NT2/D1 (cell line): Measurements from ENCODE around the gene RNLS.

Experiments used
- DNase-seq: peaks from one replicate; pipeline ENCODE4 v3.0.0-alpha.2; 2011; ENCODE audit warnings: low read depth, low spot score
- H3K27me3 ChIP-seq: 2 replicates; pipeline ENCODE4 v1.6.0; 2011; ENCODE audit warnings: mild to moderate bottlenecking; ENCODE audit not compliant: insufficient read length, insufficient read depth
- H3K36me3 ChIP-seq: 2 replicates; pipeline ENCODE4 v1.6.1; 2011; ENCODE audit warnings: mild to moderate bottlenecking, low read length, mixed read lengths; ENCODE audit not compliant: insufficient read depth, insufficient read length
- H3K4me1 ChIP-seq: 2 replicates; pipeline ENCODE4 v1.5.1; 2011; ENCODE audit not compliant: insufficient read depth, insufficient read length
- H3K4me3 ChIP-seq: 2 replicates; pipeline ENCODE4 v1.5.1; 2011; ENCODE audit warnings: low read depth; ENCODE audit not compliant: insufficient read length
- H3K9ac ChIP-seq: 2 replicates; pipeline ENCODE4 v1.6.0; 2011; ENCODE audit warnings: low read depth; ENCODE audit not compliant: insufficient read length
- H3K9me3 ChIP-seq: 2 replicates; pipeline ENCODE4 v1.5.1; 2011; ENCODE audit warnings: mild to moderate bottlenecking, low read length; ENCODE audit not compliant: insufficient read depth
- SUZ12 ChIP-seq: IDR thresholded peaks from 2 replicates; pipeline ENCODE4 v1.6.1; 2011; ENCODE audit not compliant: insufficient read length, insufficient read depth; ENCODE audit errors: extremely low read depth
- YY1 ChIP-seq: IDR thresholded peaks from 2 replicates; pipeline ENCODE4 v1.6.1; 2011; ENCODE audit not compliant: insufficient read length, insufficient read depth
- ZNF274 ChIP-seq: IDR thresholded peaks from 2 replicates; pipeline ENCODE4 v1.6.1; 2011; ENCODE audit warnings: mild to moderate bottlenecking, low read depth, low read length

Gene RNLS

DNA sequence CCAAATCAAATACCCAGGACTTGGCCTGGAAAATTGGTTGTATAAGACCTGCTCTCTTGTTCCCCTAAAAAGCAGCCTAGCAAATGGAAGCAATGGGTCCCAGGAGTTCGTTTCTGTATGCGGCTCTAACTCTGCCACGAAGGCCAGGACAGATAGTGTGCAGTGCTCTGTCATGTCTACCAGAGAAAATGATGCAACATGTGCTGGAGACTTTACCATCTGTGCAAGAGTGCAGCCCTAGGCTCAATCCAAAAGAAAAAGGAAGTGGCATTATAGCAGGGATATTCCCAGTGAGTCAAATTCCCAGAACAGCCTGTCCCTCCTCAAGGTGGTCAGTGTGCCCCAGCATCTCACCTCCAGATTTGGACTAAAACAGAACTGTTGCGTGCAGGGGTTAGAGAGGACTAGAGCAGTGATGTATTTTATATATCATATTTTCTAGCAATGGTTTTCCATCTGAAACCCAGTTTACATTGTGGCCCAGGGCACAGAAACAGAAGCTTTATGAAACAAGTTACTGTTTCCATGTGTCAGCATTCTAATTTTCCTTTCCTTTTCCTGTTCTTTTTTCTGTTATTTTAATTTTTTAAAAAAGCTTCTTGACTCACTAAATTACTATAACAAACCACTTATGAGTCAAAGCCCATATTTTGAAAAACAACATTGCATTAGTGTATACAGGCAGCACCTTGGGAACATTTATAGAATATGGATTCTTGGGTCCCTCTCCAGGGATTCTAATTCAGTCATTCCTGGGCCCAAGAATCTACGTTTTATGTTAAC, 311.2 kb downstream of the RNLS start:
- no peak overlapping the region for H3K9ac ChIP-seq
- no peak overlapping the region for H3K4me3 ChIP-seq
- no peaks in the 10 kb centered on the region for H3K4me1 ChIP-seq

DNA sequence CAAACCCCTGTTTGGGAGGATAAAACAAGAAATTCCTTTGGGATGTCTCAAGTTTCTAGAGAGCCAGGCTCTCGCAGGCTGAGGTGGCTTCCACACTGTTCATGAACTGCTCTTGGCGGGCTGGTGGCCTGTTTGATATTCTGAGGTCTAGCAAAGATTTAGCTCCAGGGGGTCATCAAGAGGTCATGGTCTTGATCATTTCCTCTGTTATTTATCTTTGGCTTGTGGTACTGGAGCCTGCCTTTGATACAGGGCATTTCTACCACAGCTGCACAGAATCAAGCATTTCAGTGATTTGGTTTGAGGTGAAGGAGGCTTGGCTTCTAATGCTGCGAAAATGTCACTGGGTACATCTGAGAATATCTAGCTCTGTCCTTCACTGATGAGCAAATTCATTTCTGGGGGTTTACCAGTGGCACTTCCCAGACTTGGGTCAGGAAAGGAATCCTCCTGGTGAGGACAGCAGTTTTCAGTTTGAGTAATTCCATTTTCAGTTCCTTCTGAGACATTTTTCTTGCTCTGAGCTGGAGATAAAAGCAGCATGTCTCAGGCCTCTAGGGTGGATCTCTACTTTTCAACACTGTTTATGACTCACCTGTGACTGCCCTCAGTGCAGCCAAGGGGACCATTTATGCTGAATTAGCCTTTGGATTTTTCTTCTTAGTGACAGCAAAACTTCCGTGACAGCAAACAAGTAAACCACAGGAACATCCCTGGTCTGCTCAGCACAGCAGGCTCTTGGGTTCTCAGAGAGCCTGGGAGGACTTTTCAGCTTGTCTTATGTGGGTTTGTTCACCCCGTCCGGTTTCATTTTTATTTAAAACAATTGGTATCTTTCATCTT, 312.0 kb downstream of the RNLS start:
- Histone ChIP-seq H3K4me3 (no peak overlapping the region), H3K9ac (no peak overlapping the region), H3K36me3 (no peaks in the 10 kb centered on the region), H3K27me3 (no peaks in the 10 kb centered on the region), H3K9me3 (no peaks in the 10 kb centered on the region), H3K4me1 (no peaks in the 10 kb centered on the region)
- TF ChIP-seq ZNF274, result no peak
- no peak for TF ChIP-seq SUZ12
- TF ChIP-seq YY1, result no peak
- DNase-seq, result no peak

More for the DNA sequence above, 311.2 kb downstream of the RNLS start:
- no peaks in the 10 kb centered on the region for H3K27me3 ChIP-seq
- H3K9me3 ChIP-seq, result no peaks in the 10 kb centered on the region
- no peak for DNase-seq
- TF ChIP-seq YY1, result no peak
- no peak for TF ChIP-seq SUZ12
- TF ChIP-seq ZNF274, result no peak
- H3K36me3 ChIP-seq, result no peaks in the 10 kb centered on the region

DNA sequence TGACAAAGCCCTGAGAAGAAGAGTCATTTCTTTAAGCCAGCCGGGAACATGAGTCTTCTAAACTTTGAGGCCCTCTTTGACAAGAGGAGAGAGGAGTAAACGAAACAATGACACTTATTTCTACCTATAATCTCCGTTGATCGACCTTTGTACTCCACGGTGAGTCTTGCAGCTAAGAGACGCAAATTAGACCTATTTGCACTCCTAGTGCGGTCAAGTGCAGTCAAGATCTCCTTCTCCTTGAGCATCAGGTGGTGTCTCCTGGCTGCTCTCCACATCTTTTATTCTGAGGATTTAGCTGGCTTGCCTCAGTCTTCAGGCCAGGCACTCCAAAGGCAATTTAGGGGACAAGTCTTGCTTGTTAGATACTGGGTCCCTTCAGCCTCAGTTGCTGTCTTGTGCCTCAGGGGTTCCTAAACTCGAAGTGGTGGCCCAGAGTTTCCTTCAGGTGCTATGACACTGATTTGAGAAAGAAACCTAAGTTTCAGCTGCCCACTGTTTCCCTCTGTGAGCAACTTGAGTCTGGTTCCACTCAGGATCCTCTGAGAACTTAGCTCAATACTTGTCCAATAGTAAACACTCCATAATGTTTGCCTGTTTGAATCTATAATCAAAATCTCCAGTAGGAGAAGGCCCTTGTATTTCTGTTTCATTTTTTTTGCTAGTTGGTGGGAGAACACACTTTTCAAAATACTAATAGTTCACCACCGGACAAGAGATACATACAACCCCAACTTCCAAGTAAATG, 312.9 kb downstream of the RNLS start:
- Histone ChIP-seq H3K4me3 (no peak overlapping the region), H3K9ac (no peak overlapping the region), H3K27me3 (no peaks in the 10 kb centered on the region), H3K9me3 (no peaks in the 10 kb centered on the region), H3K4me1 (no peaks in the 10 kb centered on the region), H3K36me3 (no peaks in the 10 kb centered on the region)
- DNase-seq, result no peak
- TF ChIP-seq ZNF274, result no peak
- no peak for TF ChIP-seq YY1
- TF ChIP-seq SUZ12, result no peak

DNA sequence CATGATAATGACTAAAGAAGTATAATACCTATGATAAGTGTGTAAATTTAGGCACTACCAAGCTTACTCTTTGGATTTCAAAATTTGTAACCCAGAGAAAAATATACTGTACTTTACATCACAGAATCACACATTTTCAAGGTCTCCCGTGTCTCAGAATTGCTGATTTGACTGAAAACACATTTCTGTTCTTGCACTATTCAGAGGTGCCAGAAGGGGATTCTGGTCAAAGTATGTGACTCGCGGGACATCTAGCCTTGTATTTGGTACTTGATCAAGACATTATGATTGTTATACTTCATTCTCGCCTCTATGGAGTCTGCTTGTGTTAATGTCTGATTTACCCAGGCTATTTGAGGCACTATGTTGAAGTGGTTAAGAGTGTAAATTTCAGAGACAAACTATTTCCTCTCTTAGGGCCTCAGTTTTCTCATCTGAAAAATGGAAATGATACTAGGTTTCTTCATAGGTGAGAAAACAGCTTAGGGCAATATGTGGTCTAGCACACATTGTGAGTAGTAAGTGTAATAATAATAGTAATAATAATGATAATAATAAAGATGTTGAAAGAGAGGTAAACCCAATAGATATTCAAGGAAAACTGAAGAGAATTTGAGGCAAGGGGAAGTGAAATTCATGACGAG, 320.4 kb downstream of the RNLS start:
- no peaks in the 10 kb centered on the region for H3K27me3 ChIP-seq
- no peak overlapping the region for H3K9ac ChIP-seq
- H3K4me3 ChIP-seq, result no peak overlapping the region
- no peaks in the 10 kb centered on the region for H3K4me1 ChIP-seq
- no peak for TF ChIP-seq SUZ12
- no peak for TF ChIP-seq YY1
- no peak for TF ChIP-seq ZNF274
- DNase-seq, result no peak
- no peaks in the 10 kb centered on the region for H3K9me3 ChIP-seq
- H3K36me3 ChIP-seq, result no peaks in the 10 kb centered on the region

DNA sequence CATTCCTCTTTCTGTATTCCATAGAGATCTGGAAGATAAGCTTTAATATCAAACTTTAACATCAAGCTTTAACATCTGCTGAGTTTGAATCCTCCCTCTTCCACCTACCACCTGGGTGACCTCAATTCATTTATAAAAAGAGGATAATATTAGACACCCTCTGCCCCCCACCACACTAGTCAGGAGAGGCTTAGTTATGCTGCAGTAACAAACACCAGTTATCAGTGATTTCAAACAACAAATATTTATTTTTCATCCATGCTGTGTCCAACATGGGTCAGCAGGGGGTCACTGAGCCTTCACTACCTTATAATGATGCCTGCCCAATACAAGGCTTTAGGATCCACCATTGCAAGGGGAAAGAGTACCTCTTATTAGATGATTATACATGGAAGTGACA, 322.0 kb downstream of the RNLS start:
- H3K9me3 ChIP-seq, result no peaks in the 10 kb centered on the region
- no peaks in the 10 kb centered on the region for H3K27me3 ChIP-seq
- H3K4me1 ChIP-seq, result no peaks in the 10 kb centered on the region
- H3K9ac ChIP-seq, result no peak overlapping the region
- DNase-seq, result no peak
- H3K36me3 ChIP-seq, result no peaks in the 10 kb centered on the region
- H3K4me3 ChIP-seq, result no peak overlapping the region
- TF ChIP-seq ZNF274, result no peak
- TF ChIP-seq YY1, result no peak
- no peak for TF ChIP-seq SUZ12

DNA sequence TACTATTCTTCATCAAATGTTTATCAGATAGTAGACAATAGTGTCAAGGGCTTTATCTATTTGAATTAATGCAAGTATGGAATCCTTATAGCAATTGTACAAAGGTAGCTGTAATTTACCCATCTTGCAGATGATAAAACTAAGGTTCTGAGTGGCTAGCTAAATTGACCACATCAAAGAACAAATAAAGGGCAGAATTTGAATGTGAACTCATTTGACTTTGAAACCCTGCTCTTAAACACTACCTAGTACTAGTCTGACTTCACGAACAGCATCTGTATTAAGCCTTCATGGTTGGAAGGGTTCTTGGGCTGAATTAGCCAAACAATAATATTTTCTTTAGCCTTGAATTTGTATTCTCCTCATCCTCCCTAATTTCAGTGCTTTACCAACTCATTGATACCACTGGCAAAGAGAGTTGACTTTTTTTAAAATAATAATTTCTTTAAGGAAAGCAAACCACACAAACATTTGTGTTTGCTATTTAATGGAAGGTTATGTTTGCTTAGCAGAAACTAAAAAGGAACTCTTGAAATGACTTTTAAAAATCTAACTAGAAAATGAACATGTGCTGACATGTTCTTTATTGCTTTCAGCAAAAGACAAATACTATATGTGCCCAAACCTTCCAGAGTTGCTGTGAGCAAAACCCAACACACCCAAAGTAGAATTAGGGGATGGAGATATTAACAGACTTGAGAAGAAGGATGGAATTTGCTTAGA, 322.6 kb downstream of the RNLS start:
- Histone ChIP-seq H3K9ac (no peak overlapping the region), H3K4me1 (no peaks in the 10 kb centered on the region), H3K4me3 (no peak overlapping the region), H3K27me3 (no peaks in the 10 kb centered on the region), H3K9me3 (no peaks in the 10 kb centered on the region), H3K36me3 (no peaks in the 10 kb centered on the region)
- no peak for DNase-seq
- TF ChIP-seq SUZ12 (no peak), ZNF274 (no peak), YY1 (no peak)
